Measurements from ENCODE around the gene SMIM12.

SMIM12 gene

DNA sequence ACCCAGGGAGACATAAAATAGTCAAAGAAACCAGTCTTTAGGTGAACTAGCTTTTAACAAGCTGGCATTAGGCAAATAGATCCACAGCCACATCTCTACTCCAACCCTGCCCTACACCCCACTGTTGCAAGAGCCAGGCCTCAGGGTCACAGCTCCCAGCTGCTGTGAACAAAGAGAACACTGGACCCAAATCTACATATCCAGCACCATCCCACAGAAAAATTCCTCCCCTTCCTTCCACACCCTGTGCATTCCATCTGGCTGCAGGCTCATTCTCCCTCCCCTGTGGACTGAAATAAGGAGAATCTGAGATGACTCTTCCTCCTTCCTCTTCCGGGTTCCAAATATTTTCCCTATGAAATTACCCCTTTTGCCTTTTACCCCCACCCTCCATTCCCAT is 46.7 kb upstream of the SMIM12 start:
- DNase-seq (ENCODE audit: low spot score) = no peak
- no CpG with 5 or more reads among the region's 1 CpG for WGBS, 2 donors (ENCODE audit: extremely low coverage in 2 of 2, insufficient read length in 2 of 2, insufficient replicate concordance in 1 of 2)
- no peak overlapping the region for H2BK5ac ChIP-seq (ENCODE audit: low read length)
- no peaks in the 10 kb centered on the region for H3K36me3 ChIP-seq (replicated peaks in 1 of 2; ENCODE audit: control insufficient read depth in 2 of 2, insufficient read depth in 2 of 2, low read length in 2 of 2)
- H3K27me3 ChIP-seq (ENCODE audit: control insufficient read depth in 3 of 3, insufficient read depth in 3 of 3, low read depth in 1 of 3, low read length in 3 of 3) = peaks cover 0 to 6% (median 0%) of the 10 kb centered on the region in 3 experiments
- H3K4me2 ChIP-seq (ENCODE audit: insufficient read depth, low read length, poor library complexity, severe bottlenecking) = no peak overlapping the region
- H3K4me3 ChIP-seq (ENCODE audit: low read length in 2 of 2) = no peak overlapping the region
- H4K91ac ChIP-seq (ENCODE audit: low read depth, low read length, poor library complexity) = no peak overlapping the region
- no peak overlapping the region for H2AK5ac ChIP-seq (ENCODE audit: low read depth, low read length)
- no peak overlapping the region for H2AFZ ChIP-seq (ENCODE audit: low read length)
- H2BK120ac ChIP-seq (ENCODE audit: low read depth, low read length) = no peak overlapping the region
- H3K23ac ChIP-seq (ENCODE audit: low read depth, low read length, poor library complexity) = no peak overlapping the region
- H3K9me3 ChIP-seq (replicated peaks in 1 of 2; ENCODE audit: control insufficient read depth in 2 of 2, insufficient read depth in 1 of 2, low read depth in 1 of 2, low read length in 2 of 2) = no peaks in the 10 kb centered on the region
- H3K18ac ChIP-seq (ENCODE audit: low read length) = no peak overlapping the region
- H3K9ac ChIP-seq (ENCODE audit: low read depth, low read length, poor library complexity) = no peak overlapping the region
- H3K4ac ChIP-seq (ENCODE audit: low read length) = no peak overlapping the region
- no peak overlapping the region for H3K14ac ChIP-seq (ENCODE audit: low read length)
- H3K27ac ChIP-seq (replicated peaks; ENCODE audit: low read length) = no peak overlapping the region
- no peak overlapping the region for H2BK15ac ChIP-seq (ENCODE audit: low read length)
- no peak overlapping the region for H2BK12ac ChIP-seq (ENCODE audit: low read length)
- no peaks in the 10 kb centered on the region for H3K79me1 ChIP-seq (ENCODE audit: low read depth, low read length)
- H3K4me1 ChIP-seq (ENCODE audit: control insufficient read depth in 2 of 2, insufficient read depth in 1 of 2, low read depth in 1 of 2, low read length in 2 of 2) = peaks cover 0 to 3% of the 10 kb centered on the region in 2 donors
- no peak overlapping the region for H4K8ac ChIP-seq (ENCODE audit: low read depth, low read length)

DNA sequence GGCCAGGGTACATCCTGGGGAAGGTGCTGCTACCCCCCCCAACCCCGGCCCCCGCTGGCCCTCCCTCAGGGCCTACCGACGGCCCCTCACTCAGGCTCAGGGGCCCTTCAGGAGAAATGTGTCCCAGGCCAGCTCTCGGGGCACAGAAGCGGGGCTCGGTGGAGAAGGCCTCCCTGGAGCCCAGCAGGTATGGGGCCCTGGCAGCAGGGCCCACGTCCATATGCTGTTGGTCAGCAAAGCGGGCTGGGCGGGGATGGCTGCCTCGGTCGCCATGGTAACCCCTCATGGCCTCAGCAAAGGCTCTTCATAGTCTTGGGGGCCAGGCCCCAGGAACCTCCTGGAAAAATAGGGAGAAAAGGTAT is 45.5 kb upstream of the SMIM12 start:
- Histone ChIP-seq H2AK5ac (ENCODE audit: low read depth, low read length) (no peak overlapping the region), H4K91ac (ENCODE audit: low read depth, low read length, poor library complexity) (no peak overlapping the region), H2AFZ (ENCODE audit: low read length) (no peak overlapping the region), H3K4me3 (ENCODE audit: low read length in 2 of 2) (no peak overlapping the region), H3K4me2 (ENCODE audit: insufficient read depth, low read length, poor library complexity, severe bottlenecking) (no peak overlapping the region), H2BK120ac (ENCODE audit: low read depth, low read length) (no peak overlapping the region), H3K18ac (ENCODE audit: low read length) (no peak overlapping the region), H3K27ac (replicated peaks; ENCODE audit: low read length) (no peak overlapping the region), H3K36me3 (replicated peaks in 1 of 2; ENCODE audit: control insufficient read depth in 2 of 2, insufficient read depth in 2 of 2, low read length in 2 of 2) (no peaks in the 10 kb centered on the region), H3K23ac (ENCODE audit: low read depth, low read length, poor library complexity) (no peak overlapping the region), H3K9ac (ENCODE audit: low read depth, low read length, poor library complexity) (no peak overlapping the region), H4K8ac (ENCODE audit: low read depth, low read length) (no peak overlapping the region), H2BK15ac (ENCODE audit: low read length) (no peak overlapping the region), H3K4me1 (ENCODE audit: control insufficient read depth in 2 of 2, insufficient read depth in 1 of 2, low read depth in 1 of 2, low read length in 2 of 2) (peaks cover 0 to 3% of the 10 kb centered on the region in 2 donors), H3K4ac (ENCODE audit: low read length) (no peak overlapping the region), H3K14ac (ENCODE audit: low read length) (no peak overlapping the region), H3K9me3 (replicated peaks in 1 of 2; ENCODE audit: control insufficient read depth in 2 of 2, insufficient read depth in 1 of 2, low read depth in 1 of 2, low read length in 2 of 2) (no peaks in the 10 kb centered on the region), H3K79me1 (ENCODE audit: low read depth, low read length) (no peaks in the 10 kb centered on the region), H2BK12ac (ENCODE audit: low read length) (no peak overlapping the region), H3K27me3 (ENCODE audit: control insufficient read depth in 3 of 3, insufficient read depth in 3 of 3, low read depth in 1 of 3, low read length in 3 of 3) (peaks cover 0 to 6% (median 0%) of the 10 kb centered on the region in 3 experiments), H2BK5ac (ENCODE audit: low read length) (no peak overlapping the region)
- DNase-seq (ENCODE audit: low spot score) = no peak
- WGBS, 2 donors (ENCODE audit: extremely low coverage in 2 of 2, insufficient read length in 2 of 2, insufficient replicate concordance in 1 of 2) = no CpG with 5 or more reads among the region's 12 CpGs

DNA sequence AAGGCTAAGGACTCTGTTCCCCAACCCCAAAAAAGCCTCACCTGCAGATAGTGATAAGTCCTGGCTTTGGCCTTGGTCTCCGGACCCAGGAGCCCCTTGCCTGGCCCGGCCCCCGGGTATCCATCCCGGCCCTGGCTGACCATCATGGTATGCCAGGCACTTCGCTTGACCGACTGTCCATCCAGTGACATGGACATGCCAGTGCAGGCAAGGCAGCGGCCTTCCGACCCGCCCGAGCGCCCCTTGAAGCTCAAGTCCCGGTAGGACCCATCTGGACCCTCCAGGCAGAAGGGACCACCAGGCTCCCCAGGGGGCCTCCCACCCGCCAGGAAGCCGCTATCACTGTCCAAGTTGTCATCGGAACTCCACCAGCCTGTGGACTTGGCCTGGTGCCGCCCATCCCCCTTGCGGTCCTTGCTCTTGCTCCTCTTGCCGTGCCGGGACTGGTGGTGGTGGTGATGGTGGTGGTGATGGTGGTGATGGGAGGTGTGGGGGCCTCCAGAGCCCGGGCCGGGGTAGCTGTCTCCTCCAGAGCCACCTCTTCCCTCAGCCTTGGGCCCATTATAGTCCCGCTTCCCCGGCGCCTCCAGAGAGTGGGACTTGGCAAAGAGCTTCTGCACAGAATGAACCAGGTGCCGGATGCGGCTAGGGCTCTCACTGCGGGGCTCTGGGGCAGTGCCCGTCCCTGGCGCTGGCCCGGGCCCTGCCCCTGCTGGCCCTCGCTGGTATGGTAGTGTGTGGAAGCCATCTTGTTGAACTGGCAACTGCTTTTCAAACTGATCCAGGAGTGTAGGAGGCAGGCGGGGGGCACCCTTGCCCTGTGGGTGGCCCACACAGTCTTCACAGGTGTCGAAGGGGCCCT is 44.9 kb upstream of the SMIM12 start:
- H3K23ac ChIP-seq (ENCODE audit: low read depth, low read length, poor library complexity) = peak overlapping the region; percentile 38
- H2BK15ac ChIP-seq (ENCODE audit: low read length) = no peak overlapping the region
- no peak overlapping the region for H4K91ac ChIP-seq (ENCODE audit: low read depth, low read length, poor library complexity)
- peak overlapping the region; percentile 36 for H3K18ac ChIP-seq (ENCODE audit: low read length)
- H3K4ac ChIP-seq (ENCODE audit: low read length) = no peak overlapping the region
- no CpG with 5 or more reads among the region's 33 CpGs for WGBS, 2 donors (ENCODE audit: extremely low coverage in 2 of 2, insufficient read length in 2 of 2, insufficient replicate concordance in 1 of 2)
- no peak overlapping the region for H3K27ac ChIP-seq (replicated peaks; ENCODE audit: low read length)
- no peak overlapping the region for H2AK5ac ChIP-seq (ENCODE audit: low read depth, low read length)
- H2BK5ac ChIP-seq (ENCODE audit: low read length) = no peak overlapping the region
- H3K14ac ChIP-seq (ENCODE audit: low read length) = no peak overlapping the region
- no peak overlapping the region for H3K9ac ChIP-seq (ENCODE audit: low read depth, low read length, poor library complexity)
- H3K9me3 ChIP-seq (replicated peaks in 1 of 2; ENCODE audit: control insufficient read depth in 2 of 2, insufficient read depth in 1 of 2, low read depth in 1 of 2, low read length in 2 of 2) = no peaks in the 10 kb centered on the region
- peaks cover 0 to 3% of the 10 kb centered on the region in 2 donors for H3K4me1 ChIP-seq (ENCODE audit: control insufficient read depth in 2 of 2, insufficient read depth in 1 of 2, low read depth in 1 of 2, low read length in 2 of 2)
- H3K36me3 ChIP-seq (replicated peaks in 1 of 2; ENCODE audit: control insufficient read depth in 2 of 2, insufficient read depth in 2 of 2, low read length in 2 of 2) = no peaks in the 10 kb centered on the region
- no peak overlapping the region for H3K4me3 ChIP-seq (ENCODE audit: low read length in 2 of 2)
- H4K8ac ChIP-seq (ENCODE audit: low read depth, low read length) = no peak overlapping the region
- no peak for DNase-seq (ENCODE audit: low spot score)
- H3K4me2 ChIP-seq (ENCODE audit: insufficient read depth, low read length, poor library complexity, severe bottlenecking) = no peak overlapping the region
- no peak overlapping the region for H2BK12ac ChIP-seq (ENCODE audit: low read length)
- no peak overlapping the region for H2BK120ac ChIP-seq (ENCODE audit: low read depth, low read length)
- H3K79me1 ChIP-seq (ENCODE audit: low read depth, low read length) = no peaks in the 10 kb centered on the region
- no peak overlapping the region for H2AFZ ChIP-seq (ENCODE audit: low read length)
- H3K27me3 ChIP-seq (ENCODE audit: control insufficient read depth in 3 of 3, insufficient read depth in 3 of 3, low read depth in 1 of 3, low read length in 3 of 3) = peaks cover 0 to 6% (median 0%) of the 10 kb centered on the region in 3 experiments

DNA sequence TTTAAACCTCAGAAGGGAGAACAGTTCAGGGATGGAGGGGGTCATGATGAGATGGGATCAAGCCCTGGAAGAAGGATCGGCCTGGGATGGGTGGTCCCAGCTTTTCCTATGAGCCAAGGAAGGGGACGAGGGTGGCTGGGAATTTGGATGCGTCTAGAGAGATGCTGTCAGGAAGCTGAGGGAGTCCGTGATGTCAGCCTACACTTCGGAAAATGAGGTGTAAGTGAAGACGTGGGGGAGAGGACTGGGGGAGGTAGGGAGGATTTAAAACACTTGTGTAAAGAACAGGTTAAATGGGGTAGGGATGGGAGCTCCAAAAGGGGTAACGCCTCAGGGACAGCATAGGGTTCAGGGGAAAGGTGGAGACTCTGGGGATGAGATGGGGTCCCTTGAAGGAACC is 42.4 kb upstream of the SMIM12 start:
- no peak overlapping the region for H4K8ac ChIP-seq (ENCODE audit: low read depth, low read length)
- no peak overlapping the region for H2AFZ ChIP-seq (ENCODE audit: low read length)
- H2BK15ac ChIP-seq (ENCODE audit: low read length) = no peak overlapping the region
- H3K79me1 ChIP-seq (ENCODE audit: low read depth, low read length) = no peaks in the 10 kb centered on the region
- peaks cover 0 to 6% (median 0%) of the 10 kb centered on the region in 3 experiments for H3K27me3 ChIP-seq (ENCODE audit: control insufficient read depth in 3 of 3, insufficient read depth in 3 of 3, low read depth in 1 of 3, low read length in 3 of 3)
- no peak overlapping the region for H2BK5ac ChIP-seq (ENCODE audit: low read length)
- no peaks in the 10 kb centered on the region for H3K9me3 ChIP-seq (replicated peaks in 1 of 2; ENCODE audit: control insufficient read depth in 2 of 2, insufficient read depth in 1 of 2, low read depth in 1 of 2, low read length in 2 of 2)
- H3K27ac ChIP-seq (replicated peaks; ENCODE audit: low read length) = no peak overlapping the region
- no peak overlapping the region for H3K14ac ChIP-seq (ENCODE audit: low read length)
- peaks cover 0 to 3% of the 10 kb centered on the region in 2 donors for H3K4me1 ChIP-seq (ENCODE audit: control insufficient read depth in 2 of 2, insufficient read depth in 1 of 2, low read depth in 1 of 2, low read length in 2 of 2)
- H3K18ac ChIP-seq (ENCODE audit: low read length) = no peak overlapping the region
- H3K9ac ChIP-seq (ENCODE audit: low read depth, low read length, poor library complexity) = no peak overlapping the region
- no peak overlapping the region for H2AK5ac ChIP-seq (ENCODE audit: low read depth, low read length)
- no peak overlapping the region for H3K4me3 ChIP-seq (ENCODE audit: low read length in 2 of 2)
- H3K4ac ChIP-seq (ENCODE audit: low read length) = no peak overlapping the region
- H3K4me2 ChIP-seq (ENCODE audit: insufficient read depth, low read length, poor library complexity, severe bottlenecking) = no peak overlapping the region
- H3K23ac ChIP-seq (ENCODE audit: low read depth, low read length, poor library complexity) = no peak overlapping the region
- no peak overlapping the region for H2BK12ac ChIP-seq (ENCODE audit: low read length)
- H3K36me3 ChIP-seq (replicated peaks in 1 of 2; ENCODE audit: control insufficient read depth in 2 of 2, insufficient read depth in 2 of 2, low read length in 2 of 2) = no peaks in the 10 kb centered on the region
- no peak overlapping the region for H2BK120ac ChIP-seq (ENCODE audit: low read depth, low read length)
- DNase-seq (ENCODE audit: low spot score) = no peak
- no CpG with 5 or more reads among the region's 7 CpGs for WGBS, 2 donors (ENCODE audit: extremely low coverage in 2 of 2, insufficient read length in 2 of 2, insufficient replicate concordance in 1 of 2)
- no peak overlapping the region for H4K91ac ChIP-seq (ENCODE audit: low read depth, low read length, poor library complexity)

Data from neuronal stem cell (in vitro differentiated cells).